ENCODE measurements around the gene OMP.
A peak's percentile ranks its signal among the peaks of the same experiment; 100 is the strongest.

The OMP gene

DNA sequence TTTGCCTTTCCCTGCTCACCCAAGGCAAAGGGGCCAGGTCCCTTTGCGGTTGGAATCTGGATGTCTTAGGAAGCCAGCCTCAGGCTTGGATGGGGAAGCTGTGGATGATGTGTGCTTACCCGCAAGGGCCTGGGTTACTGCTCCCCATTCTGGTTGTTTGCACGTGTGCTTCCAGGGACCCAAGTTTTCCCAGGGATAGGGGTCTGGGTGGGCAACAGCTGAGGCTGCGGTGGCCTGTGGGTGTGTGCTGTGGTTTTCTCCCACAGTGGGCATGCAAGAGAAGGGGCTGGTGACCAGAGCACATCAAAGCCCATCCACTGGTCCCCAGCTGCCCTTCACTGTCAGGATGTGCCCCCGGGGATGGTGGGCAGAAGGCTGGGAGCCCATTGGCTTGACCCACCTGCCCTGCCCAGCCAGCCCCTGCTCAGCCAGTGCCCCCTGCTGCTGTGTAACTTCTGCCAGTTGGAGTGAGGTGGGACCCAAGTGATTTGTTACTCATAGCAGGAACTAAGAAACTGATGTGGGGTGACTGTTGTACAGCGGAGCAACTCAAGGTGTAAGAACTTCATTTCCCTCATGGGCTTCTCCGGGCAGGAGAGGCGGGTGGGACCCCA, 32.6 kb upstream of the OMP start:
- no peak for DNase-seq (ENCODE audit: insufficient read length, low spot score)
- no peak for FAIRE-seq
- TF ChIP-seq, protein P1, sequence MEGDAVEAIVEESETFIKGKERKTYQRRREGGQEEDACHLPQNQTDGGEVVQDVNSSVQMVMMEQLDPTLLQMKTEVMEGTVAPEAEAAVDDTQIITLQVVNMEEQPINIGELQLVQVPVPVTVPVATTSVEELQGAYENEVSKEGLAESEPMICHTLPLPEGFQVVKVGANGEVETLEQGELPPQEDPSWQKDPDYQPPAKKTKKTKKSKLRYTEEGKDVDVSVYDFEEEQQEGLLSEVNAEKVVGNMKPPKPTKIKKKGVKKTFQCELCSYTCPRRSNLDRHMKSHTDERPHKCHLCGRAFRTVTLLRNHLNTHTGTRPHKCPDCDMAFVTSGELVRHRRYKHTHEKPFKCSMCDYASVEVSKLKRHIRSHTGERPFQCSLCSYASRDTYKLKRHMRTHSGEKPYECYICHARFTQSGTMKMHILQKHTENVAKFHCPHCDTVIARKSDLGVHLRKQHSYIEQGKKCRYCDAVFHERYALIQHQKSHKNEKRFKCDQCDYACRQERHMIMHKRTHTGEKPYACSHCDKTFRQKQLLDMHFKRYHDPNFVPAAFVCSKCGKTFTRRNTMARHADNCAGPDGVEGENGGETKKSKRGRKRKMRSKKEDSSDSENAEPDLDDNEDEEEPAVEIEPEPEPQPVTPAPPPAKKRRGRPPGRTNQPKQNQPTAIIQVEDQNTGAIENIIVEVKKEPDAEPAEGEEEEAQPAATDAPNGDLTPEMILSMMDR (IDR thresholded peaks at IDR 0.05; ENCODE audit: insufficient read depth, missing control alignments), result no peak

- TF ChIP-seq, protein P1 (IDR thresholded peaks at IDR 0.05; ENCODE audit: insufficient read depth, missing control alignments), result no peak
- no peak for FAIRE-seq
- no peak for DNase-seq (ENCODE audit: insufficient read length, low spot score)
Measured at GRCh38 chr11:77071077-77071476, 31.6 kb upstream of the OMP start.

DNA sequence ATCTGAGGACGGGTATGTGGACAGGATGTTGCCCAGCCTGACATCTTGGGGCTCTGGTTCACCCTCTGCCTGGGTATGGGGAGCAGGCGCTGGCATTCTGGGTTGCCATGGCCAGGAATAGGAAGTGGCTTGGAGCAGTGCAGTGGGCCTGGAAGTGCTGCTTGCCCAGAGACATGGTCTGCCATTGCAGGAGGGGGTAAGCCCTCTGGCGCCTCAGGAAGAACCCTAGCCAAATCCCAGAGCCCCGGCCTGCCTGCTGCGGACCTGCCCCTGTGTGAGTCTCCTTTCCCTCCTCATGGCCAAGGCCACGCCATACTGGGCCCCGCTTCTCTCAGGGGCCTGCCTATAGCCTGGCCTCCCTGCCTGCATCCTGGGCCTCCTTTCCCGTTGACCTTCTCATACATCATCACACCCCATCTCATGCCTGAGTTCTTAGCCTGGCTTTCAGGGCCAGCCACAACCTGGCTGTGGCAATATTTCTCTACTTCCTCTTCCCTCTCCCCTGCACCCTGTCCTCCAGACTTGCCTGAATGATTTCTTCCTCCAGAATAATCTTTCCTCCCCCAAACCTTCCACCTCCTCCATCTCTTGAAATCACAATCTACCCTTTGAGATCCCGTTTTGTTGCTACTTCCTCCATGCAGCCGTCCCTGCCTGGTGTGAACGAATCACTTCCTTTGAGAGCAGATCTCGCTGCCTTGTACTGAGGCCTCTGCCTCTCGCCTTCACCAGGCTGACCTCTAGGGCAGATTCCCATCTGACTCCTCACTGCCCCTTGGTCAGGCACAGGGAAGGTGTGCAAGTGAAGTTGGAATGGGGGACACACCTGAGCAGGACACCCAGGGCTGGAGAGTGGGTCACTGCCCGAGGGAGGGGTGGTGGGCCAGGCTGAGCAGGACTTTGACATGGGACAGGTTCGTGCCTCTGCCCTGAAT, 30.7 kb upstream of the OMP start:
- no peak for FAIRE-seq
- no peak for DNase-seq (ENCODE audit: insufficient read length, low spot score)
- TF ChIP-seq, protein P1 (IDR thresholded peaks at IDR 0.05; ENCODE audit: insufficient read depth, missing control alignments), result no peak

DNA sequence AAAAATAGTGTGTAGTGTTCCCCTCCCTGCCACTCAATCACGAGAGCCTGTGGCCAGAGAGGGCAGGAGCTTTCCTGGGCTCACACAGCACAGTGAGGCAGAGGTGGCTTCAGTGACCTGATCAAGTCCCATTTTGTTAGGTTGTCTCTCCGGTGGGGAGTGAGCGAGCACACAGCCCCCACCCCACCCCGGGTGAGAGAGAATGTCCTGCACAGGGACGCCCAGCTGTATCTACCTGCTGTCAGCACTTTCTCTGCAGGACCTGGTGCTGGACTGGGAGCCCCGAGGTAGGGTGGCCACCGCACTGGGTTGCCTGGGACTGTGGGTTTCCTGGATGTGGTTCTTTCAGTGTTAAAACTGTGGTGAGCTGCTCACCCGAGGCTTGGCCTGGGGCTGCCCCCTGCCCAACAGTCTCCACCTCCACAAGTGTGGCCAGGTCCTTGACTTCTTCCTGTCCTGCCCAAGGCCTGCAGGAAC, 29.8 kb upstream of the OMP start:
- no peak for DNase-seq (ENCODE audit: insufficient read length, low spot score)
- TF ChIP-seq, protein P1 (IDR thresholded peaks at IDR 0.05; ENCODE audit: insufficient read depth, missing control alignments), result no peak
- FAIRE-seq, result no peak

DNA sequence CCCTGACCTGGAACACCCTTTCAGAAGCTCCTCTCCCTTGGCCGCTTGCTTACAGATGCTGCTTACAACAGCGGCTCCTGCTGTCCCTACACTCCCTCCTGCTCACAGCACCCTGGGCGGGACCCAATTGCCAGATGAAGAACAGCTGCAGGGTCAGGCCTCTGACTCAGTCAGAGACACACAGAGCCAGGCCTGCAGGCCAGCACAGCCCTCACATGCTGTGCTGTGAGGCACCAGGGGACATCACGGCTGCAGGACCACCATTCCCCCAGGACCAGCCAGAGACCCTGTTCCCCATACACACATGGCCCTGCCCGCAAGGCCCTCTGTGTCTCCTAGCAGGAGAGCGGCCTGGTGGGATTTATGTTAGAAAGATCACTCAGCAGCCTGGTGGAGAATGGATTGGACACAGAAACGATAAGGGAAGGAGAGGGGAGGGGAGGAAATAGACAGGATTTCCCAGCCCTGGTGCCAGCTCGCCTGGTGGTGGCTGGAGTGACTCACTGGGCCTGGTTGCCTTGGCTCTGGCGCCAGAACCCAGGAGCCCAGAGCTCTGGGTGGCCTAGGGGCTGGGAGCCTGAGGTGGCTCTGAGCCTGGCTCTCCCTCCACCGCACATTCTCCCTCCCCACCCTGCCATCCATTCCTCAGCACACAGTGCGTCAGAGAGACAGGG, 29.2 kb upstream of the OMP start:
- TF ChIP-seq, protein P1 (IDR thresholded peaks at IDR 0.05; ENCODE audit: insufficient read depth, missing control alignments), result no peak
- DNase-seq (ENCODE audit: insufficient read length, low spot score) (peak; percentile 18), FAIRE-seq (no peak)

- TF ChIP-seq, protein P1 (IDR thresholded peaks at IDR 0.05; ENCODE audit: insufficient read depth, missing control alignments), result no peak
- no peak for FAIRE-seq
- no peak for DNase-seq (ENCODE audit: insufficient read length, low spot score)
Measured at GRCh38 chr11:77074205-77074604, 28.4 kb upstream of the OMP start.

Data from D721Med (cell line).